HepG2 (cell line): ENCODE results near the gene SHMT1. TPM values are rescaled to one million over a fixed set of nuclear protein-coding genes. Genes with fewer than 3 reads are reported as not detected.

Source experiments
- ATAC-seq: fragments of 200-7000 bp; cut with Tn5 transposase; 3 replicates; pipeline ENCODE4 v1.9.1; 2020; ENCODE audit warnings: mild to moderate bottlenecking, moderate library complexity
- BruUV-seq: library from RNA; stranded (reverse); fragments of 400-500 nt; replicated peaks from 2 replicates; lab custom pipeline; 2021; lab: Mats Ljungman, UMichigan
- CTCF ChIA-PET: fragments of 300-600 bp; formaldehyde crosslinking; extraction: SDS; loops from one replicate; lab custom pipeline; 2021; ENCODE audit warnings: low total read pairs, inconsistent platforms, low intra/inter-chr PET ratio; lab: Yijun Ruan, JAX
- POLR2A ChIA-PET: fragments of 350-600 bp; sonication (Branson Sonifier 250); formaldehyde crosslinking; loops from one replicate; lab custom pipeline; 2020; ENCODE audit warnings: antibody characterized with exemption, inconsistent platforms; lab: Yijun Ruan, JAX
- DNase-seq: peaks from one replicate; pipeline ENCODE4 v3.0.0-alpha.2; 2015; ENCODE audit warnings: low spot score
- FAIRE-seq: peaks from 3 replicates; lab custom pipeline; 2011; peaks lifted over from hg19 to GRCh38; lab: Jason Lieb, UNC
- H2AFZ ChIP-seq: one replicate; pipeline ENCODE4 v1.6.1; 2011; ENCODE audit warnings: low read length, inconsistent platforms
- H3K27ac ChIP-seq: fragments of 300-600 bp; 3 replicates; pipeline ENCODE4 v1.8.0; 2011; ENCODE audit warnings: mixed run types, mild to moderate bottlenecking, mixed read lengths, low read length, inconsistent platforms; ENCODE audit not compliant: insufficient read depth; ENCODE audit errors: extremely low read length
- H3K27me3 ChIP-seq, 2 experiments: fragments of 200-600 bp in 1 of 2; 2 replicates in 1 of 2; 3 replicates in 1 of 2; pipeline versions ENCODE4 v1.6.0 to v1.8.0; 2011; ENCODE audit warnings: low read length in 2 of 2, mild to moderate bottlenecking in 2 of 2, moderate library complexity in 2 of 2, inconsistent platforms in 1 of 2; ENCODE audit not compliant: insufficient read depth in 2 of 2, control insufficient read depth in 1 of 2
- H3K36me3 ChIP-seq, 2 experiments: fragments of 200-600 bp in 1 of 2; replicated peaks in 1 of 2; 2 replicates in 1 of 2; 3 replicates in 1 of 2; pipeline versions ENCODE4 v1.5.1 to v1.8.0; 2011; ENCODE audit warnings: low read length in 2 of 2, inconsistent platforms in 1 of 2; ENCODE audit not compliant: insufficient read depth in 2 of 2, control insufficient read depth in 1 of 2
- H3K4me1 ChIP-seq: 2 replicates; pipeline ENCODE4 v1.5.1; 2012; ENCODE audit warnings: low read length, inconsistent platforms; ENCODE audit not compliant: insufficient read depth
- H3K4me2 ChIP-seq: 2 replicates; pipeline ENCODE4 v1.6.0; 2011; ENCODE audit warnings: low read depth, low read length, inconsistent platforms
- H3K4me3 ChIP-seq, 3 experiments: fragments of 200-600 bp in 1 of 3; sonication (generic), shearing (Covaris generic) in 1 of 3; replicated peaks in 1 of 3; 2 replicates each; pipeline ENCODE4 v1.5.1; 2011 to 2016; ENCODE audit warnings: low read length in 3 of 3, inconsistent platforms in 2 of 3, low read depth in 2 of 3, mild to moderate bottlenecking in 2 of 3, control low read depth in 1 of 3, mixed read lengths in 1 of 3; ENCODE audit not compliant: insufficient read depth in 1 of 3
- H3K79me2 ChIP-seq: one replicate; pipeline ENCODE4 v1.6.1; 2011; ENCODE audit warnings: low read length, inconsistent platforms; ENCODE audit not compliant: insufficient read depth
- H3K9ac ChIP-seq: 2 replicates; pipeline ENCODE4 v1.6.0; 2011; ENCODE audit warnings: mild to moderate bottlenecking, low read depth, low read length, inconsistent platforms; ENCODE audit not compliant: insufficient read depth
- H3K9me3 ChIP-seq: 2 replicates; pipeline ENCODE4 v1.5.1; 2012; ENCODE audit warnings: mild to moderate bottlenecking, low read length
- H4K20me1 ChIP-seq: 2 replicates; pipeline ENCODE4 v1.6.0; 2011; ENCODE audit warnings: inconsistent platforms, mild to moderate bottlenecking, low read length, moderate library complexity; ENCODE audit not compliant: insufficient read depth
- E2F1 ChIP-seq: sonication (generic); formaldehyde crosslinking; IDR thresholded peaks from 2 replicates; pipeline ENCODE4 v1.5.0; 2020; ENCODE audit warnings: missing genetic modification reagents
- PLRG1 ChIP-seq: fragments of 450-650 bp; conservative IDR thresholded peaks from 2 replicates; pipeline ENCODE4 v1.6.1; 2016
- SP4 ChIP-seq: sonication (generic); formaldehyde crosslinking; IDR thresholded peaks from 2 replicates; pipeline ENCODE4 v1.8.1; 2023; ENCODE audit warnings: mild to moderate bottlenecking, missing genetic modification reagents
- TEF ChIP-seq: sonication (generic); formaldehyde crosslinking; IDR thresholded peaks from 2 replicates; pipeline ENCODE4 v1.5.0; 2020; ENCODE audit warnings: missing genetic modification reagents
- ZBTB8A ChIP-seq: sonication (generic); formaldehyde crosslinking; IDR thresholded peaks from 2 replicates; pipeline ENCODE4 v1.4.0; 2020; ENCODE audit warnings: mild to moderate bottlenecking, low read depth, missing genetic modification reagents, borderline replicate concordance
- ZNF136 ChIP-seq: sonication (generic); formaldehyde crosslinking; IDR thresholded peaks from 2 replicates; pipeline ENCODE4 v1.8.1; 2022; ENCODE audit warnings: low read depth, mild to moderate bottlenecking, moderate library complexity, missing genetic modification reagents
- ZNF205 ChIP-seq: IDR thresholded peaks from 2 replicates; pipeline ENCODE4 v1.6.1; 2018; ENCODE audit warnings: missing biosample characterization, missing genetic modification reagents
- ZNF724P ChIP-seq: sonication (generic); formaldehyde crosslinking; IDR thresholded peaks from 2 replicates; pipeline ENCODE4 v1.8.0; 2022; ENCODE audit warnings: missing genetic modification reagents, borderline replicate concordance
- WGBS: methylation state at CpG from one replicate; pipeline ENCODE4 v1.1.6; 2017; ENCODE audit warnings: low lambda C conversion rate; 5-methylcytosine and 5-hydroxymethylcytosine counted together
- in situ Hi-C: cut with HindIII; loops from 2 replicates; pipeline ENCODE4 v1.10.0; 2017; ENCODE audit warnings: low pct_unique_long_range_greater_than_20kb; ENCODE audit not compliant: extremely low pct_ligation_motif_present
- intact Hi-C: fragments of 100-400 bp; cut with micrococcal nuclease; formaldehyde crosslinking; loops from one replicate; pipeline ENCODE4 v1.10.0; 2022; ENCODE audit not compliant: unreplicated experiment
- polyA plus RNA-seq, 8 experiments: library from polyadenylated mRNA; depleted of rRNA in 3 of 8; stranded (reverse) in 7 of 8; unstranded in 1 of 8; fragments of >200 nt; fragmentation: Illumina TruSeq in 4 of 8; extraction: Trizol in 4 of 8; gene quantifications; 2 replicates each; pipeline versions ENCODE4 v1.2.1 to v1.2.3, GENCODE V29; 2011 to 2016; ENCODE audit warnings: low read depth in 4 of 8, missing spikeins in 1 of 8, mixed read lengths in 1 of 8; ENCODE audit not compliant: insufficient read depth in 1 of 8
- total RNA-seq, 5 experiments: library from RNA; depleted of rRNA; stranded (reverse); fragments of >200 nt; fragmentation: Illumina TruSeq; extraction: Trizol; gene quantifications; 2 replicates each; pipeline ENCODE4 v1.2.3, GENCODE V29; 2016; ENCODE audit warnings: low read depth in 1 of 5

The SHMT1 gene
- total and polyA plus RNA-seq, 2 of the 13 experiments (the other 11 are each of a cell fraction or from before 2014, with no cell fraction given), result 21.3 to 48.8 TPM

GRCh38 chr17:18331879-18332278 is 31.5 kb downstream of the SHMT1 start:
- no peak overlapping the region for H3K27ac ChIP-seq
- no peak overlapping the region for H3K4me2 ChIP-seq
- in situ Hi-C loops (no loop called here), intact Hi-C loops (no loop called here)
- H3K27me3 ChIP-seq, result no peaks in the 10 kb centered on the region
- ChIA-PET POLR2A (no interaction called here), CTCF (no interaction called here)
- no TSS peak for BruUV-seq
- no peak overlapping the region for H3K4me3 ChIP-seq
- WGBS, result 96% methylated on average over 9 of the region's 9 CpGs
- FAIRE-seq (no peak), ATAC-seq (no peak), DNase-seq (no peak)
- H3K9me3 ChIP-seq, result no peaks in the 10 kb centered on the region
- no peak overlapping the region for H2AFZ ChIP-seq
- no peaks in the 10 kb centered on the region for H3K4me1 ChIP-seq
- H3K79me2 ChIP-seq, result no peaks in the 10 kb centered on the region
- no peaks in the 10 kb centered on the region for H4K20me1 ChIP-seq
- TF ChIP-seq ZNF205 (CRISPR knock-in tag) (no peak), E2F1 (no peak), ZNF724P (CRISPR knock-in tag) (no peak), ZBTB8A (no peak), PLRG1 (no peak), TEF (CRISPR knock-in tag) (no peak), ZNF136 (CRISPR knock-in tag) (no peak), SP4 (CRISPR knock-in tag) (no peak)
- peaks cover 24 to 67% of the 10 kb centered on the region in 2 experiments for H3K36me3 ChIP-seq
- H3K9ac ChIP-seq, result no peak overlapping the region
